GM12878 (cell line): ENCODE results near the gene RAB26. TPM values are rescaled to one million over a fixed set of nuclear protein-coding genes. Genes with fewer than 3 reads are reported as not detected.
"Not testable (repeated sequence)": the region's sequence is repeated elsewhere in the genome, so short reads cannot be mapped to it uniquely, and the experiment has no call there.

Experiments
- ATAC-seq: fragments of 200-7000 bp; cut with Tn5 transposase; 3 replicates; pipeline ENCODE4 v1.9.1; 2020; ENCODE audit warnings: mild to moderate bottlenecking, moderate library complexity
- BruUV-seq: library from RNA; stranded (reverse); fragments of 400-500 nt; replicated peaks from 2 replicates; lab custom pipeline; 2021; lab: Mats Ljungman, UMichigan
- CTCF ChIA-PET: fragments of 300-600 bp; sonication (Branson Sonifier 250); formaldehyde crosslinking; extraction: SDS; loops from one replicate; lab custom pipeline; 2021; ENCODE audit warnings: inconsistent platforms; lab: Yijun Ruan, JAX
- POLR2A ChIA-PET: fragments of 350-600 bp; formaldehyde crosslinking; extraction: SDS; loops from one replicate; lab custom pipeline; 2021; ENCODE audit warnings: inconsistent platforms; lab: Charles Lee
- RAD21 ChIA-PET: fragments of 300-600 bp; sonication (Branson Sonifier 250); formaldehyde crosslinking; loops from one replicate; lab custom pipeline; 2023; ENCODE audit warnings: antibody characterized with exemption; ENCODE audit not compliant: unreplicated experiment; lab: Charles Lee
- SMC1A ChIA-PET: fragments of 300-600 bp; sonication (Branson Sonifier 250); formaldehyde crosslinking; loops from one replicate; lab custom pipeline; 2023; ENCODE audit not compliant: unreplicated experiment, uncharacterized antibody; lab: Charles Lee
- DNase-seq: peaks from one replicate; pipeline ENCODE4 v3.0.0-alpha.2; 2011; ENCODE audit warnings: low read depth, low spot score
- FAIRE-seq: peaks from 3 replicates; lab custom pipeline; 2011; peaks lifted over from hg19 to GRCh38; lab: Jason Lieb, UNC
- H2AFZ ChIP-seq: 2 replicates; pipeline ENCODE4 v1.6.0; 2011; ENCODE audit warnings: low read depth, low read length, control low read depth; ENCODE audit not compliant: control insufficient read depth
- H3K27ac ChIP-seq: 2 replicates; pipeline ENCODE4 v1.5.1; 2011; ENCODE audit warnings: control low read depth; ENCODE audit not compliant: control insufficient read depth, insufficient read depth
- H3K27me3 ChIP-seq, 2 experiments: replicated peaks in 1 of 2; 2 replicates each; pipeline versions ENCODE4 v1.6.0 to v1.6.1; 2011; ENCODE audit warnings: low read length in 1 of 2; ENCODE audit not compliant: control insufficient read depth in 2 of 2, insufficient read depth in 2 of 2
- H3K36me3 ChIP-seq, 2 experiments: 2 replicates each; pipeline ENCODE4 v1.5.1; 2011; ENCODE audit warnings: low read length in 1 of 2; ENCODE audit not compliant: control insufficient read depth in 2 of 2, insufficient read depth in 2 of 2
- H3K4me1 ChIP-seq: 2 replicates; pipeline ENCODE4 v1.6.1; 2011; ENCODE audit warnings: mild to moderate bottlenecking, low read length, moderate library complexity, mixed read lengths; ENCODE audit not compliant: control insufficient read depth, insufficient read depth
- H3K4me2 ChIP-seq: 2 replicates; pipeline ENCODE4 v1.6.0; 2011; ENCODE audit warnings: control low read depth; ENCODE audit not compliant: control insufficient read depth, insufficient read depth
- H3K4me3 ChIP-seq: fragments of 200-600 bp; sonication (generic); 2 replicates; pipeline ENCODE4 v1.5.1; 2016
- H3K79me2 ChIP-seq: 2 replicates; pipeline ENCODE4 v1.6.0; 2011; ENCODE audit warnings: low read length; ENCODE audit not compliant: control insufficient read depth, insufficient read depth
- H3K9ac ChIP-seq: 2 replicates; pipeline ENCODE4 v1.8.0; 2011; ENCODE audit warnings: low read length, control low read depth, mixed read lengths; ENCODE audit not compliant: control insufficient read depth, insufficient read depth
- H3K9me3 ChIP-seq: replicated peaks from 3 replicates; pipeline ENCODE4 v1.5.1; 2011; ENCODE audit warnings: mild to moderate bottlenecking, low read length; ENCODE audit not compliant: control insufficient read depth, insufficient read depth
- H4K20me1 ChIP-seq: 2 replicates; pipeline ENCODE4 v1.6.0; 2011; ENCODE audit not compliant: control insufficient read depth, insufficient read depth
- ASH2L ChIP-seq: fragments of 300-600, 200-600 bp; sonication (generic); IDR thresholded peaks from 2 replicates; pipeline ENCODE4 v1.6.1; 2017; ENCODE audit warnings: low read depth, mild to moderate bottlenecking, borderline replicate concordance
- CBX3 ChIP-seq: fragments of 200-600 bp; sonication (generic); IDR thresholded peaks from 2 replicates; pipeline ENCODE4 v1.6.1; 2016; ENCODE audit warnings: low read depth, borderline replicate concordance
- CHD1 ChIP-seq: IDR thresholded peaks from 2 replicates; pipeline ENCODE4 v1.6.1; 2012; ENCODE audit warnings: low read depth, low read length, improper control_type of control experiment
- DPF2 ChIP-seq: fragments of 450-650 bp; IDR thresholded peaks from 2 replicates; pipeline ENCODE4 v1.6.1; 2017; ENCODE audit warnings: mild to moderate bottlenecking
- ETV6 ChIP-seq, 2 experiments: fragments of 450-650 bp in 1 of 2; IDR thresholded peaks in 1 of 2; conservative IDR thresholded peaks in 1 of 2; 2 replicates each; pipeline ENCODE4 v1.6.1; 2014; ENCODE audit warnings: antibody characterized with exemption in 1 of 2, borderline replicate concordance in 1 of 2, low read depth in 1 of 2, mild to moderate bottlenecking in 1 of 2, moderate library complexity in 1 of 2
- HCFC1 ChIP-seq: fragments of 150-350 bp; IDR thresholded peaks from 2 replicates; pipeline ENCODE4 v1.6.1; 2014; ENCODE audit warnings: low read length
- IKZF1 ChIP-seq: fragments of 450-650 bp; conservative IDR thresholded peaks from 2 replicates; pipeline ENCODE4 v1.6.1; 2017; ENCODE audit warnings: antibody characterized with exemption, mild to moderate bottlenecking
- MYB ChIP-seq: fragments of 150-350 bp; IDR thresholded peaks from 2 replicates; pipeline ENCODE4 v1.6.1; 2014; ENCODE audit warnings: mild to moderate bottlenecking, low read depth, low read length, borderline replicate concordance
- NFYA ChIP-seq: IDR thresholded peaks from 2 replicates; pipeline ENCODE4 v1.6.1; 2011; ENCODE audit warnings: low read depth, mild to moderate bottlenecking, low read length, improper control_type of control experiment, borderline replicate concordance
- NFYB ChIP-seq: IDR thresholded peaks from 2 replicates; pipeline ENCODE4 v1.6.1; 2011; ENCODE audit warnings: low read depth, mild to moderate bottlenecking, low read length, improper control_type of control experiment, moderate library complexity; ENCODE audit not compliant: insufficient read depth
- POLR2AphosphoS2 ChIP-seq: IDR thresholded peaks from 2 replicates; pipeline ENCODE4 v1.6.1; 2011; ENCODE audit warnings: low read depth, mild to moderate bottlenecking, low read length, improper control_type of control experiment, moderate library complexity
- POU2F2 ChIP-seq: IDR thresholded peaks from 3 replicates; pipeline ENCODE4 v1.6.1; 2011; ENCODE audit warnings: low read depth, mild to moderate bottlenecking, low read length, borderline replicate concordance
- RBBP5 ChIP-seq: fragments of 200-600 bp; sonication (generic); conservative IDR thresholded peaks from 2 replicates; pipeline ENCODE4 v1.6.1; 2016
- RFX5 ChIP-seq: IDR thresholded peaks from 2 replicates; pipeline ENCODE4 v1.6.1; 2011; ENCODE audit warnings: low read depth, low read length, improper control_type of control experiment
- SKIL ChIP-seq: fragments of 450-650 bp; IDR thresholded peaks from 2 replicates; pipeline ENCODE4 v1.6.1; 2017; ENCODE audit warnings: mild to moderate bottlenecking, low read depth, inconsistent platforms; ENCODE audit not compliant: poor library complexity, severe bottlenecking
- SMAD1 ChIP-seq: fragments of 450-650 bp; IDR thresholded peaks from 2 replicates; pipeline ENCODE4 v1.6.1; 2018; ENCODE audit warnings: mild to moderate bottlenecking, low read depth; ENCODE audit not compliant: partially characterized antibody
- SREBF1 ChIP-seq: IDR thresholded peaks from 2 replicates; pipeline ENCODE4 v1.6.1; 2012; ENCODE audit warnings: mild to moderate bottlenecking, low read length
- SREBF2 ChIP-seq: IDR thresholded peaks from 2 replicates; pipeline ENCODE4 v1.6.1; 2012; ENCODE audit warnings: mild to moderate bottlenecking, low read length
- TBL1XR1 ChIP-seq: IDR thresholded peaks from 2 replicates; pipeline ENCODE4 v1.6.1; 2012; ENCODE audit warnings: low read depth, low read length, improper control_type of control experiment
- WGBS: methylation state at CpG from one replicate; pipeline ENCODE4 v1.1.6; 2016; ENCODE audit warnings: low lambda C conversion rate; ENCODE audit not compliant: insufficient replicate concordance, insufficient coverage; ENCODE audit errors: missing lambda C conversion rate; 5-methylcytosine and 5-hydroxymethylcytosine counted together
- in situ Hi-C: fragments of 300-500 bp; cut with MboI; formaldehyde crosslinking; loops from 9 replicates; pipeline ENCODE4 v1.14.3; 2018; ENCODE audit warnings: mixed read lengths
- intact Hi-C: fragments of 100-400 bp; cut with micrococcal nuclease; formaldehyde crosslinking; loops from one replicate; pipeline ENCODE4 v1.14.2; 2022; ENCODE audit not compliant: unreplicated experiment
- polyA plus RNA-seq, 11 experiments: library from polyadenylated mRNA; depleted of rRNA in 4 of 11; unstranded in 6 of 11; stranded (reverse) in 5 of 11; fragments of >200 nt; fragmentation: Nextera tagmentation in 4 of 11; fragmentation: Illumina TruSeq in 1 of 11; extraction: Ambion mirVana in 4 of 11; extraction: Trizol in 1 of 11; gene quantifications; 1 replicate in 1 of 11; 2 replicates in 10 of 11; pipeline versions ENCODE4 v1.2.1 to v1.2.3, GENCODE V29; 2011 to 2016; ENCODE audit warnings: inconsistent platforms in 2 of 11, missing spikeins in 2 of 11, low read depth in 1 of 11
- total RNA-seq, 4 experiments: library from RNA; depleted of rRNA in 3 of 4; stranded (reverse); fragments of >200 nt in 3 of 4; fragmentation: Illumina TruSeq in 1 of 4; extraction: Trizol in 1 of 4; gene quantifications; 2 replicates each; pipeline versions ENCODE4 v1.2.1 to v1.2.3, GENCODE V29; 2013 to 2021

Gene RAB26
- total and polyA plus RNA-seq, 10 of the 15 experiments (the other 5 are each of a cell fraction or from before 2014, with no cell fraction given): 0.13 to 4.5 (median 0.33) TPM; not detected in 1

GRCh38 chr16:2101581-2101980, 46.8 kb upstream of the RAB26 start:
- RAD21 ChIA-PET, intact Hi-C loops, H3K27me3 ChIP-seq, FAIRE-seq, DNase-seq, ATAC-seq, H3K9ac ChIP-seq, in situ Hi-C loops, H3K4me1 ChIP-seq, CTCF ChIA-PET, H3K9me3 ChIP-seq, H3K4me2 ChIP-seq, POLR2A ChIA-PET, H4K20me1 ChIP-seq, H3K4me3 ChIP-seq, H3K36me3 ChIP-seq, BruUV-seq, H3K27ac ChIP-seq, SMC1A ChIA-PET, H3K79me2 ChIP-seq, H2AFZ ChIP-seq: not testable (repeated sequence)
- WGBS: 98% methylated on average over 10 of the region's 16 CpGs

GRCh38 chr16:2102471-2102870, 46.0 kb upstream of the RAB26 start:
- no peaks in the 10 kb centered on the region for H3K4me1 ChIP-seq
- 93% methylated on average over 19 of the region's 19 CpGs for WGBS
- ChIA-PET SMC1A (no interaction called here), RAD21 (no interaction called here), CTCF (no interaction called here), POLR2A (no interaction called here)
- BruUV-seq: no TSS peak
- no peak for DNase-seq
- FAIRE-seq: no peak
- no peaks in the 10 kb centered on the region for H3K27me3 ChIP-seq
- no peaks in the 10 kb centered on the region for H3K79me2 ChIP-seq
- H3K27ac ChIP-seq: no peak overlapping the region
- H3K9me3 ChIP-seq: no peaks in the 10 kb centered on the region
- H3K9ac ChIP-seq: no peak overlapping the region
- no peak for ATAC-seq
- H2AFZ ChIP-seq: no peak overlapping the region
- intact Hi-C loops (no loop called here), in situ Hi-C loops (no loop called here)
- no peaks in the 10 kb centered on the region for H4K20me1 ChIP-seq
- H3K36me3 ChIP-seq: no peaks in the 10 kb centered on the region; a peak in 1 of 4 replicates
- H3K4me2 ChIP-seq: no peak overlapping the region
- no peak overlapping the region for H3K4me3 ChIP-seq
- TF ChIP-seq RFX5 (no peak), SREBF2 (no peak), MYB (no peak), HCFC1 (no peak), CHD1 (no peak), IKZF1 (no peak), ASH2L (no peak), SREBF1 (no peak), ETV6 (conservative IDR thresholded peaks at IDR 0.05 in 1 of 2, IDR thresholded peaks at IDR 0.05 in 1 of 2; ENCODE audit: borderline replicate concordance in 1 of 2, low read depth in 1 of 2) (no peak), POU2F2 (no peak), TBL1XR1 (no peak), SKIL (no peak), POLR2AphosphoS2 (no peak), CBX3 (no peak), DPF2 (no peak), NFYB (no peak), RBBP5 (no peak), SMAD1 (no peak), NFYA (no peak)
